Measurements from ENCODE around the gene KBTBD3. TPM values are rescaled to one million over a fixed set of nuclear protein-coding genes. Genes with fewer than 3 reads are reported as not detected.

KBTBD3 gene
- total RNA-seq, 2 experiments from 2014 or later: 5.7 to 8.1 TPM

- ATAC-seq (ENCODE audit: poor library complexity) (no peak), DNase-seq (no peak)
- no peaks in the 10 kb centered on the region for H3K9me3 Mint-ChIP-seq
- peaks cover 28% of the 10 kb centered on the region for H3K27me3 Mint-ChIP-seq
- no peak overlapping the region for H3K4me3 Mint-ChIP-seq
- Histone ChIP-seq H3K27ac (ENCODE audit: low read depth in 1 of 2, low read length in 2 of 2) (no peak overlapping the region), H3K27me3 (ENCODE audit: control insufficient read depth in 1 of 2, insufficient read depth in 2 of 2, low read length in 2 of 2) (no peaks in the 10 kb centered on the region), H3K9me3 (ENCODE audit: control insufficient read depth in 1 of 2, insufficient read depth in 1 of 2, low read length in 2 of 2) (no peaks in the 10 kb centered on the region), H3K36me3 (ENCODE audit: insufficient read depth, low read length) (no peaks in the 10 kb centered on the region), H3K4me3 (ENCODE audit: low read length) (no peak overlapping the region), H3K4me1 (ENCODE audit: insufficient read depth, low read length) (no peaks in the 10 kb centered on the region)
- no peaks in the 10 kb centered on the region for H3K4me1 Mint-ChIP-seq (ENCODE audit: low read depth)
- ChIA-PET POLR2A (interaction anchor here (1.5 kb wide), 1 partner anchor 9 kb away, joined by 3 read pairs; no protein-coding TSS in a partner anchor), CTCF (no interaction called here)
- no peaks in the 10 kb centered on the region for H3K36me3 Mint-ChIP-seq (ENCODE audit: low read depth)
- intact Hi-C loops (cut with DNase I, micrococcal nuclease): no loop called here
- H3K27ac Mint-ChIP-seq: no peak overlapping the region
- no peak for TF ChIP-seq CTCF (IDR thresholded peaks at IDR 0.05)
Measured at GRCh38 chr11:106047631-106048030, 29.5 kb downstream of the KBTBD3 start.

- H3K4me3 ChIP-seq (ENCODE audit: low read length): no peak overlapping the region
- DNase-seq: no peak
- no peaks in the 10 kb centered on the region for H3K9me3 ChIP-seq (ENCODE audit: control insufficient read depth in 1 of 2, insufficient read depth in 1 of 2, low read length in 2 of 2)
- Mint-ChIP-seq H3K36me3 (ENCODE audit: low read depth) (no peaks in the 10 kb centered on the region), H3K4me1 (ENCODE audit: low read depth) (no peaks in the 10 kb centered on the region), H3K27me3 (peaks cover 49% of the 10 kb centered on the region), H3K4me3 (no peak overlapping the region), H3K9me3 (no peaks in the 10 kb centered on the region), H3K27ac (no peak overlapping the region)
- ATAC-seq (ENCODE audit: poor library complexity): no peak
- ChIA-PET CTCF (no interaction called here), POLR2A (no interaction called here)
- no peak for TF ChIP-seq CTCF (IDR thresholded peaks at IDR 0.05)
- H3K36me3 ChIP-seq (ENCODE audit: insufficient read depth, low read length): no peaks in the 10 kb centered on the region
- H3K27me3 ChIP-seq (ENCODE audit: control insufficient read depth in 1 of 2, insufficient read depth in 2 of 2, low read length in 2 of 2): no peaks in the 10 kb centered on the region
- H3K27ac ChIP-seq (ENCODE audit: low read depth in 1 of 2, low read length in 2 of 2): no peak overlapping the region
- intact Hi-C loops (cut with DNase I, micrococcal nuclease): no loop called here
- no peaks in the 10 kb centered on the region for H3K4me1 ChIP-seq (ENCODE audit: insufficient read depth, low read length)
Measured at GRCh38 chr11:106043540-106043939, 33.6 kb downstream of the KBTBD3 start.

- Histone ChIP-seq H3K4me1 (ENCODE audit: insufficient read depth, low read length) (no peaks in the 10 kb centered on the region), H3K27me3 (ENCODE audit: control insufficient read depth in 1 of 2, insufficient read depth in 2 of 2, low read length in 2 of 2) (peaks cover 7% of the 10 kb centered on the region in 2 experiments), H3K36me3 (ENCODE audit: insufficient read depth, low read length) (no peaks in the 10 kb centered on the region), H3K4me3 (ENCODE audit: low read length) (no peak overlapping the region), H3K27ac (ENCODE audit: low read depth in 1 of 2, low read length in 2 of 2) (no peak overlapping the region), H3K9me3 (ENCODE audit: control insufficient read depth in 1 of 2, insufficient read depth in 1 of 2, low read length in 2 of 2) (no peaks in the 10 kb centered on the region)
- no peak for DNase-seq
- ATAC-seq (ENCODE audit: poor library complexity): no peak
- ChIA-PET CTCF (no interaction called here), POLR2A (no interaction called here)
- H3K9me3 Mint-ChIP-seq: no peaks in the 10 kb centered on the region
- H3K36me3 Mint-ChIP-seq (ENCODE audit: low read depth): no peaks in the 10 kb centered on the region
- H3K4me3 Mint-ChIP-seq: no peak overlapping the region
- peaks cover 73% of the 10 kb centered on the region for H3K27me3 Mint-ChIP-seq
- TF ChIP-seq CTCF (IDR thresholded peaks at IDR 0.05): no peak
- H3K27ac Mint-ChIP-seq: no peak overlapping the region
- H3K4me1 Mint-ChIP-seq (ENCODE audit: low read depth): no peaks in the 10 kb centered on the region
- intact Hi-C loops (cut with DNase I, micrococcal nuclease): no loop called here
Measured at GRCh38 chr11:106032861-106033260, 44.3 kb downstream of the KBTBD3 start.
